ENCODE measurements around the gene ZMYM5.
A peak's percentile ranks its signal among the peaks of the same experiment; 100 is the strongest.
"Not testable (repeated sequence)": the region's sequence is repeated elsewhere in the genome, so short reads cannot be mapped to it uniquely, and the experiment has no call there.

ZMYM5 gene

GRCh38 chr13:19863323-19864023 is at the start of gene ZMYM5:
ZMYM5 (minus strand) TSS chr13:19863649; CDS start chr13:19852180, 11,469 bp downstream.
- H3K4me3 ChIP-seq (ENCODE audit: low read depth, low read length) = peak within 1 kb of the TSS; percentile 80

GRCh38 chr13:19910336-19911072 is 47.1 kb upstream of the ZMYM5 start:
- H3K4me3 ChIP-seq (ENCODE audit: low read depth, low read length) = no peak overlapping the region

GRCh38 chr13:19908350-19908986 is 45.0 kb upstream of the ZMYM5 start:
- H3K4me3 ChIP-seq (ENCODE audit: low read depth, low read length) = no peak overlapping the region

- H3K4me3 ChIP-seq (ENCODE audit: low read depth, low read length) = not testable (repeated sequence)
Observed at GRCh38 chr13:19905487-19906195, 42.2 kb upstream of the ZMYM5 start.

GRCh38 chr13:19890030-19890429 is 26.6 kb upstream of the ZMYM5 start:
- H3K4me3 ChIP-seq (ENCODE audit: low read depth, low read length) = no peak overlapping the region

- H3K4me3 ChIP-seq (ENCODE audit: low read depth, low read length) = no peak overlapping the region
Observed at GRCh38 chr13:19888799-19889198, 25.4 kb upstream of the ZMYM5 start.

- H3K4me3 ChIP-seq (ENCODE audit: low read depth, low read length) = no peak overlapping the region
Observed at GRCh38 chr13:19882231-19882630, 18.8 kb upstream of the ZMYM5 start.

- no peak overlapping the region for H3K4me3 ChIP-seq (ENCODE audit: low read depth, low read length)
Observed at GRCh38 chr13:19881641-19882040, 18.2 kb upstream of the ZMYM5 start.

- peak overlapping the region; percentile 69 for H3K4me3 ChIP-seq (ENCODE audit: low read depth, low read length)
Observed at GRCh38 chr13:19864746-19865309, 1.4 kb upstream of the ZMYM5 start.

- peak overlapping the region; percentile 69 for H3K4me3 ChIP-seq (ENCODE audit: low read depth, low read length)
Observed at GRCh38 chr13:19864024-19864745, 736 bp upstream of the ZMYM5 start.

GRCh38 chr13:19862481-19863313 is 752 bp downstream of the ZMYM5 start:
- peak overlapping the region; percentile 80 for H3K4me3 ChIP-seq (ENCODE audit: low read depth, low read length)

- peak overlapping the region; percentile 80 for H3K4me3 ChIP-seq (ENCODE audit: low read depth, low read length)
Observed at GRCh38 chr13:19861762-19862161, 1.7 kb downstream of the ZMYM5 start.

GRCh38 chr13:19860884-19861655 is 2.4 kb downstream of the ZMYM5 start:
- H3K4me3 ChIP-seq (ENCODE audit: low read depth, low read length) = no peak overlapping the region

GRCh38 chr13:19857637-19858036 is 5.8 kb downstream of the ZMYM5 start:
- not testable (repeated sequence) for H3K4me3 ChIP-seq (ENCODE audit: low read depth, low read length)

GRCh38 chr13:19852766-19853165 is 10.7 kb downstream of the ZMYM5 start:
- no peak overlapping the region for H3K4me3 ChIP-seq (ENCODE audit: low read depth, low read length)

- H3K4me3 ChIP-seq (ENCODE audit: low read depth, low read length) = no peak overlapping the region
Observed at GRCh38 chr13:19845758-19846157, 17.7 kb downstream of the ZMYM5 start.

- no peak overlapping the region for H3K4me3 ChIP-seq (ENCODE audit: low read depth, low read length)
Observed at GRCh38 chr13:19838865-19839275, 24.6 kb downstream of the ZMYM5 start.

GRCh38 chr13:19836472-19836871 is 27.0 kb downstream of the ZMYM5 start:
- H3K4me3 ChIP-seq (ENCODE audit: low read depth, low read length) = no peak overlapping the region

GRCh38 chr13:19834704-19835103 is 28.7 kb downstream of the ZMYM5 start:
- no peak overlapping the region for H3K4me3 ChIP-seq (ENCODE audit: low read depth, low read length)

All from iPS-11a (cell line).